Measurements from ENCODE around the gene TBX21.
A peak's percentile ranks its signal among the peaks of the same experiment; 100 is the strongest.

TBX21 gene

GRCh38 chr17:47733047-47733673 lies at the start of gene TBX21:
Gene TBX21, plus strand, starts transcription at chr17:47733236. Its CDS starts 219 bp downstream, at chr17:47733455.
- DNase-seq = peak; percentile 47

- DNase-seq = no peak
Measured at GRCh38 chr17:47684025-47684424, 49.0 kb upstream of the TBX21 start.

DNA sequence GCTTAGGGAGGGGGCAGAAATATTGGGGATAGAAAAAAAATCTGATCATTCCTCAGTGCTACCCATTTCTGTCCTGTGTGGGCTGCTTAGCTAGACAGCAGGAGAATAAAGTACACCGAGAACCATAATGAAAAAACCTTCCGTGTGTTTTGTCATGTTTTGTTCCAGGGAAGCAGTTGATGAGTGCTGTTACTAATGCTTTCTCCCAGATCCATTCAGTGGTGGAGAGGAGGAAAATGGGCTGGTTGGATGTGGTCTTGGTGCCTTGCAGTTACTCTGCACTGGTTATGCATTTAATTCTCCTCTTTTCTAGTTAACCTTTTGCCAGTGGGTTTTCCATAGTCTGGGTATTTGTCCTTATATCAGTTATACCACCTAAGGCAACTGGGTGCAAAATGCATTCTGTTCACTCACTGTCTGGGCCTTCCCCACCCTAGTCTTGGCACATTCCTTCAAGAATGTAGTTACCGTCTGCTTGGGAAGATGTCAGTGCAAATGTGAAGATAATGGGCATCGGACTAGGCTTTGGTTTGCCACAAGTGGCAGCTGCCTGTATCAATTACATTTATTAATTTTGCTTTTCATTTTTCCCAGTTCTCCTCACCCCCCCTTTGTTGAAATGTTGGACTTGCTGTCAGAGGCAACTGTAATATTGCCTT lies 48.4 kb upstream of the TBX21 start:
- DNase-seq = no peak

GRCh38 chr17:47685556-47686275 lies 47.3 kb upstream of the TBX21 start:
- DNase-seq = no peak

- DNase-seq = peak; percentile 54
Measured at GRCh38 chr17:47686276-47686635, 46.8 kb upstream of the TBX21 start.

GRCh38 chr17:47686664-47687327 lies 46.2 kb upstream of the TBX21 start:
- no peak for DNase-seq

- no peak for DNase-seq
Measured at GRCh38 chr17:47687328-47687690, 45.7 kb upstream of the TBX21 start.

- no peak for DNase-seq
Measured at GRCh38 chr17:47687748-47688147, 45.3 kb upstream of the TBX21 start.

- no peak for DNase-seq
Measured at GRCh38 chr17:47690121-47690520, 42.9 kb upstream of the TBX21 start.

DNA sequence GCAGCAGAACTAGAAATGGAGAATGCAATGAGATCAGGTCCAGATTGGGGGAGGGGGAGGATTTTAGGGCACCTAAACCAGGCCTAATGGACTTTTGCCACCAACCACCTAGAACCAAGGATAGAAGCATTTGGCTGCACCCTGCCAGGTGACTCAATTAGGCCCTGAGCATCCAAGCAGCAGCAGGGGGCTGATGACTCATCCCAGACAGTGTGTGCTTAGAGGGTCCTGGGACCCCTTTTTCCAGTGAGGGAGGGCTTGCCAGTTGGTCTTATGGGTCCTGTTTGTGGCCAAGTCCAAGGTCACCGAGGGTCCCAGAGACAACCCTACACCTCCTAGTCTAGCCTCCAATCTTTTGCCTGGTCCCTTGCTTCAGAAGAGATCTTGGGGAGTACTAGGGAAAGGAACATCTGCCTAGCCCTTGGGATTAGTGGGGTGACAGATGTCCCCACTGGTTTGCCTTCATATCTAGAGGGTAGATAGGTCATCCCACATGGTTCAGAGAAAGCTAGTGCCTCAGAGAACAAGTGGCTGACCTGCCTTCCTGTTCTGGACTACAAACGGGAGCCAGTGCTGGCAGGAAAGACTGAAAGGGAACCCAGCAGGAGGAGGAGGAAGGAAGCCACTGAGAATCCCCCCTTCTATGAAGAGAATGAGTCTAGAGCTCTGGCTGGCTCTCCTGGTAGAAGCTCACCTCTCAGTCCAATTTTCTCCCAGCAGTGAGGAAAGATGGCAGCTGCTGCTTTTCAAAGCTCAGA lies 40.7 kb upstream of the TBX21 start:
- no peak for DNase-seq

GRCh38 chr17:47692895-47693730 lies 39.9 kb upstream of the TBX21 start:
- DNase-seq = no peak

DNA sequence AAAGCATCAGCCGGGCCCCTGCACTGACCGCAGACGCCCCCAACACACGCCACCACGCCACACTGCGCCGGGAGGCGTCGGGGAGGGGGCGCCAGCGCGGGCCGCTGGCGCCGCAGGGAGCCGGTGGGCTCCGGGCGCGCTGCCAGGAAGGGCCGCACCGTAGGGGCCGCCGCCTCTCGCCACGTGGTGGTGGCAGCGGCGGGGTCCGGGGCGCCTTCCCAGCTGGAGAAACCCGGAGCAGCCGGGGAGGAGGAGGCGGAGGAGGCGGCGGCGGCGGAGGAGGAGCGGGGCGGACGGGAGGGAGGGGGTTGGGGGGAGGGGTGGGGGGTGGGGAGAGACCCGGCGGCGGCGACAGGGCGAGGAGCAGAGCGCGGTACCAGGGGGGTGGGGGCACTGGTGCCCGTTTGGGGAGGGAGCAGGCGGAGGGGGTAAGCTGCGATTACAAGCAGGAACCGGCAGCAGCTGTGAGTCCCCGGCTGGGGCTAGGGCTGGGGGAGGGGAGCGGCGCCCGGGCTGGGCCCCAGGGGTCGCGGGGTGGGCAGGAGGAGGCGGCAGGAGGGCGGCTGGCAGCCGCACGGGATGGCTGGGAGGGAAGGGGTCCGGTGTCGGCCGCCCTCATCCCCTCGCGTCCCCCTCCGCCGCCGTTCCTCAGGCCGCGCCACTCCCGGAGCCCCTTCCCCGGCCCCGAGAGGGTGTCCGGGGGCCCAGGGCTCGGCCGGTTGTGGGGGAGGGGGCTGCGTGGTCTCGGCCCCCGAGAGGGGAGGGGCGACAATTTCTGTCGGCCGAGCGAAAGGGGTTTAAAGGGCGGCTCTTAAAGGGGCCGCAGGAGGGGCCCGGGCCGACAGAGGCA lies 39.1 kb upstream of the TBX21 start, which contains the start of gene TBKBP1:
Gene TBKBP1, plus strand, starts transcription at position 431 of the 850 bp plus-strand sequence. CDS start 1,952 bp downstream, outside the sequence.
- peak; percentile 73 for DNase-seq

- DNase-seq = peak; percentile 44
Measured at GRCh38 chr17:47694581-47695428, 38.2 kb upstream of the TBX21 start.

DNA sequence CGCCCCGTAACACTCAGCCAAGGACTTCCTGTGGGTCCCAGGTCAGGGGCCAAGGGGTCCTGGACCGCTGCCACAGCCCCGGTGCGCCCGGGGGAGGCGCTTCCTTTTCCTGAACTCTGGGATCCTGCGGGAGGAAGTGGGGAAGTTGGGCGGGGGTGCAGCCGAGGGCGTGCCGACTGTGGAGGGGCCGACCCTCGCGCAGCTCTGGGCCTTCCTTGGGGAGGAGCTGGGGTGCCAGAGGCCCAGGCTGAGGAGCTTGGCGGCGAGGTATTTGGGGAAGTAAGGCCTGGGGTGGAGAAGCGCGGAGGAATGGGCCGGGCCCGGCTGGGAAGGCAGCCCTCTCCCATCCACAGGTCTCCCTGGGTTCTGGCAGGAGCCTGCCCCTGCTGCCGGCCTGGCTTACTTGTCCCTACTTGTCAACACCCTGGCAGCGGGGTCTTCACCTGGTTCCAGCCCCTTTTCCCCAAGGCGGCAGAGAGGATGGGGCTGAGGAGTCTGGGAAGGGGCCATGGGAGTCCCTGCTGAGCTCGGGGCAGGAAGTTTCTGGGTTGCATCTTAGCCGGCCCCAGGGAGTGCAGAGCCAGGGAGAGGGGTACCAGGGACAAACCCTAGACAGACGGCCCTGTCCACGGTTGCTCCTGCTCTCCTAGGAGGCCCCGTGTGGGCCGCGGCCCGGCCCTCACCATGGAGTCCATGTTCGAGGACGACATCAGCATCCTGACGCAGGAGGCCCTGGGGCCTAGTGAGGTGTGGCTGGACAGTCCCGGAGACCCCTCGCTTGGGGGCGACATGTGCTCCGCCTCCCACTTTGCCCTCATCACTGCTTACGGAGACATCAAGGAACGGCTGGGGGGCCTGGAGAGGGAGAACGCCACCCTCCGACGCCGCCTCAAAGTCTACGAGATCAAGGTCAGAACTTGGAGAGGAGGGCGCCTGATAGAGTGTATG lies 37.3 kb upstream of the TBX21 start:
- peak; percentile 55 for DNase-seq

- DNase-seq = no peak
Measured at GRCh38 chr17:47696717-47697642, 36.1 kb upstream of the TBX21 start.

GRCh38 chr17:47697906-47698711 lies 34.9 kb upstream of the TBX21 start:
- DNase-seq = no peak
